ENCODE measurements around the gene SCARB1. TPM values are rescaled to one million over a fixed set of nuclear protein-coding genes. Genes with fewer than 3 reads are reported as not detected.

SCARB1 gene
- total and polyA plus RNA-seq, 2 donors (not counting 1 experiment from before 2014, with no cell fraction given), result 14.7 to 32.5 TPM

GRCh38 chr12:124875803-124876132 lies 12.1 kb upstream of the SCARB1 start:
- H3K9me3 ChIP-seq (ENCODE audit: control insufficient read depth, insufficient read depth, low read depth, low read length), result no peaks in the 10 kb centered on the region
- no peak overlapping the region for H2AFZ ChIP-seq (ENCODE audit: low read length)
- H3K4me1 ChIP-seq (ENCODE audit: control insufficient read depth, extremely low read depth, insufficient read depth, low read length), result no peaks in the 10 kb centered on the region
- TF ChIP-seq EZH2 (IDR thresholded peaks at IDR 0.05; ENCODE audit: low read length, missing control alignments), result no peak
- TF ChIP-seq, protein P1, sequence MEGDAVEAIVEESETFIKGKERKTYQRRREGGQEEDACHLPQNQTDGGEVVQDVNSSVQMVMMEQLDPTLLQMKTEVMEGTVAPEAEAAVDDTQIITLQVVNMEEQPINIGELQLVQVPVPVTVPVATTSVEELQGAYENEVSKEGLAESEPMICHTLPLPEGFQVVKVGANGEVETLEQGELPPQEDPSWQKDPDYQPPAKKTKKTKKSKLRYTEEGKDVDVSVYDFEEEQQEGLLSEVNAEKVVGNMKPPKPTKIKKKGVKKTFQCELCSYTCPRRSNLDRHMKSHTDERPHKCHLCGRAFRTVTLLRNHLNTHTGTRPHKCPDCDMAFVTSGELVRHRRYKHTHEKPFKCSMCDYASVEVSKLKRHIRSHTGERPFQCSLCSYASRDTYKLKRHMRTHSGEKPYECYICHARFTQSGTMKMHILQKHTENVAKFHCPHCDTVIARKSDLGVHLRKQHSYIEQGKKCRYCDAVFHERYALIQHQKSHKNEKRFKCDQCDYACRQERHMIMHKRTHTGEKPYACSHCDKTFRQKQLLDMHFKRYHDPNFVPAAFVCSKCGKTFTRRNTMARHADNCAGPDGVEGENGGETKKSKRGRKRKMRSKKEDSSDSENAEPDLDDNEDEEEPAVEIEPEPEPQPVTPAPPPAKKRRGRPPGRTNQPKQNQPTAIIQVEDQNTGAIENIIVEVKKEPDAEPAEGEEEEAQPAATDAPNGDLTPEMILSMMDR (conservative IDR thresholded peaks at IDR 0.05 in 1 of 2, IDR thresholded peaks at IDR 0.05 in 1 of 2; ENCODE audit: low read depth in 1 of 2, low read length in 2 of 2), result no peak
- no peaks in the 10 kb centered on the region for H3K79me2 ChIP-seq (ENCODE audit: control insufficient read depth, insufficient read depth, low read length)
- H3K4me3 ChIP-seq (replicated peaks in 1 of 4; ENCODE audit: control extremely low read depth in 1 of 4, insufficient read depth in 1 of 4, low read depth in 3 of 4, low read length in 4 of 4), result no peak overlapping the region
- no peak for DNase-seq (ENCODE audit: low read depth in 2 of 2)
- no peak overlapping the region for H3K4me2 ChIP-seq (ENCODE audit: extremely low read depth, insufficient read depth, low read length)
- H3K27ac ChIP-seq (ENCODE audit: insufficient read depth, low read length), result no peak overlapping the region
- H3K36me3 ChIP-seq (ENCODE audit: control insufficient read depth, insufficient read depth, low read length), result no peaks in the 10 kb centered on the region
- no peaks in the 10 kb centered on the region for H3K27me3 ChIP-seq (ENCODE audit: control insufficient read depth, insufficient read depth, low read length)
- no peak overlapping the region for H3K9ac ChIP-seq (ENCODE audit: insufficient read depth, low read length)
- H4K20me1 ChIP-seq (ENCODE audit: control insufficient read depth, extremely low read depth, insufficient read depth, low read length), result no peaks in the 10 kb centered on the region

GRCh38 chr12:124874988-124875802 lies 11.5 kb upstream of the SCARB1 start:
- Histone ChIP-seq H3K4me1 (ENCODE audit: control insufficient read depth, extremely low read depth, insufficient read depth, low read length) (no peaks in the 10 kb centered on the region), H3K79me2 (ENCODE audit: control insufficient read depth, insufficient read depth, low read length) (no peaks in the 10 kb centered on the region), H2AFZ (ENCODE audit: low read length) (no peak overlapping the region), H3K36me3 (ENCODE audit: control insufficient read depth, insufficient read depth, low read length) (no peaks in the 10 kb centered on the region), H4K20me1 (ENCODE audit: control insufficient read depth, extremely low read depth, insufficient read depth, low read length) (no peaks in the 10 kb centered on the region), H3K9ac (ENCODE audit: insufficient read depth, low read length) (no peak overlapping the region), H3K9me3 (ENCODE audit: control insufficient read depth, insufficient read depth, low read depth, low read length) (no peaks in the 10 kb centered on the region), H3K27me3 (ENCODE audit: control insufficient read depth, insufficient read depth, low read length) (no peaks in the 10 kb centered on the region), H3K4me2 (ENCODE audit: extremely low read depth, insufficient read depth, low read length) (no peak overlapping the region), H3K4me3 (replicated peaks in 1 of 4; ENCODE audit: control extremely low read depth in 1 of 4, insufficient read depth in 1 of 4, low read depth in 3 of 4, low read length in 4 of 4) (no peak overlapping the region), H3K27ac (ENCODE audit: insufficient read depth, low read length) (no peak overlapping the region)
- no peak for TF ChIP-seq EZH2 (IDR thresholded peaks at IDR 0.05; ENCODE audit: low read length, missing control alignments)
- DNase-seq (ENCODE audit: low read depth in 2 of 2), result no peak

DNA sequence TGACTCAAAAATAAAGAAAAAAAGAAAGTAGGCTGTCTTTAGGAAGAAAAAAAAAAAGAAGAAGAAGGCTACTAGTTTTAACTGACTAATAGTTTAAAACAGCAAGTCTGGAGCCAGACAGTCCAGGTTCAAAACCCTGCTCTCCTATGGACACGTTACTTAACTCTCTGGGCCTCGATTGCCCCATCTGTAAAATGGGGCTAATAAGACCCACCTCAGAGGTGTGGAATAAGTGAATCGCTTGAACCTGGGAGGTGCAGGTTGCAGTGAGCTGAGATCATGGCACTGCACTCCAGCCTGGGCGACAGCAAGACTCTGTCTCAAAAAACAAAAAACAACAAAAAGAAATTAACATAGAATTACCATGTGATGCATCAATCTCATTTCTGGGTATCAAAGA lies 10.5 kb upstream of the SCARB1 start:
- no peaks in the 10 kb centered on the region for H3K4me1 ChIP-seq (ENCODE audit: control insufficient read depth, extremely low read depth, insufficient read depth, low read length)
- H2AFZ ChIP-seq (ENCODE audit: low read length), result no peak overlapping the region
- no peaks in the 10 kb centered on the region for H3K27me3 ChIP-seq (ENCODE audit: control insufficient read depth, insufficient read depth, low read length)
- H3K27ac ChIP-seq (ENCODE audit: insufficient read depth, low read length), result no peak overlapping the region
- no peak for TF ChIP-seq EZH2 (IDR thresholded peaks at IDR 0.05; ENCODE audit: low read length, missing control alignments)
- TF ChIP-seq, protein P1 (conservative IDR thresholded peaks at IDR 0.05 in 1 of 2, IDR thresholded peaks at IDR 0.05 in 1 of 2; ENCODE audit: low read depth in 1 of 2, low read length in 2 of 2), result no peak
- no peak overlapping the region for H3K4me3 ChIP-seq (replicated peaks in 1 of 4; ENCODE audit: control extremely low read depth in 1 of 4, insufficient read depth in 1 of 4, low read depth in 3 of 4, low read length in 4 of 4)
- DNase-seq (ENCODE audit: low read depth in 2 of 2), result no peak
- H3K4me2 ChIP-seq (ENCODE audit: extremely low read depth, insufficient read depth, low read length), result no peak overlapping the region
- H3K9ac ChIP-seq (ENCODE audit: insufficient read depth, low read length), result no peak overlapping the region
- no peaks in the 10 kb centered on the region for H3K79me2 ChIP-seq (ENCODE audit: control insufficient read depth, insufficient read depth, low read length)
- no peaks in the 10 kb centered on the region for H4K20me1 ChIP-seq (ENCODE audit: control insufficient read depth, extremely low read depth, insufficient read depth, low read length)
- H3K36me3 ChIP-seq (ENCODE audit: control insufficient read depth, insufficient read depth, low read length), result no peaks in the 10 kb centered on the region
- H3K9me3 ChIP-seq (ENCODE audit: control insufficient read depth, insufficient read depth, low read depth, low read length), result no peaks in the 10 kb centered on the region
